Left kidney (tissue), 2 donors: Measurements from ENCODE around the gene IL17REL. TPM values are rescaled to one million over a fixed set of nuclear protein-coding genes. Genes with fewer than 3 reads are reported as not detected.

Experiments used
- DNase-seq: peaks from one replicate; pipeline ENCODE4 v3.0.0-alpha.2; 2013
- polyA plus RNA-seq: library from polyadenylated mRNA; unstranded; fragments of 120-200 nt; gene quantifications from one replicate; pipeline ENCODE4 v1.2.1, GENCODE V29; 2013; ENCODE audit not compliant: insufficient read length

IL17REL gene
- polyA plus RNA-seq, 1 donor, result 0.08 TPM

DNA sequence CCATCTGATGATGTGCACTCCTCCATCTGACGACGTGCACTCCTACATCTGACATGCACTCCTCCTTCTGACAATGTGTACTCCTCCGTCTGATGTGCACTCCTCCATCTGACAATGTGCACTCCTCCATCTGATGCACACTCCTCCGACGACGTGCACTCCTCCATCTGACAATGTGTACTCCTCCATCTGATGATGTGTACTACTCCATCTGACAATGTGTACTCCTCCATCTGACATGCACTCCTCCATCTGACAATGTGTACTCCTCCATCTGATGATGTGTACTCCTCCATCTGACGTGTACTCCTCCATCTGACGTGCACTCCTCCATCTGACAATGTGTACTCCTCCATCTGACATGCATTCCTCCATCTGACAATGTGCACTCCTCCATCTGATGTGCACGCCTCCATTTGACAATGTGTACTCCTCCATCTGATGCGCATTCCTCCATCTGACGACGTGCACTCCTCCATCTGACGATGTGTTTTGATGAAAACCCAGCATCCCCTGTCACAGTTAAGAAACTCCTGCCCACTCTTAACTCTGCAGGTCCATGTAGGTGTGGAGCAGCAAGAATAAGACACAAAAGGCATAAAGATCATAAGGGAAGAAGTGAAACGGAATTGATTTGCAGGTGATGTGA lies 9.7 kb upstream of the IL17REL start:
- DNase-seq, result no peak

DNA sequence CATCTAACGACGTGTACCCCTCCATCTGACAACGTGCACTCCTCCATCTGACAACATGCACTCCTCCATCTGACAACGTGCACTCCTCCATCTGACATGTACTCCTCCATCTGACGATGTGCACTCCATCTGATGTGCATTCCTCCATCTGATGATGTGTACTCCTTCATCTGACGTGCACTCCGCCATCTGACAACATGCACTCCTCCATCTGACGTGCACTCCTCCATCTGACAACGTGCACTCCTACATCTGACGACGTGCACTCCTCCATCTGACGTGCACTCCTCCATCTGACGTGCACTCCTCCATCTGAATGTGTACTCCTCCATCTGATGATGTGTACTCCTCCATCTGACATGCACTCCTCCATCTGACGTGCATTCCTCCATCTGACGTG lies 8.0 kb upstream of the IL17REL start:
- DNase-seq, result no peak

DNA sequence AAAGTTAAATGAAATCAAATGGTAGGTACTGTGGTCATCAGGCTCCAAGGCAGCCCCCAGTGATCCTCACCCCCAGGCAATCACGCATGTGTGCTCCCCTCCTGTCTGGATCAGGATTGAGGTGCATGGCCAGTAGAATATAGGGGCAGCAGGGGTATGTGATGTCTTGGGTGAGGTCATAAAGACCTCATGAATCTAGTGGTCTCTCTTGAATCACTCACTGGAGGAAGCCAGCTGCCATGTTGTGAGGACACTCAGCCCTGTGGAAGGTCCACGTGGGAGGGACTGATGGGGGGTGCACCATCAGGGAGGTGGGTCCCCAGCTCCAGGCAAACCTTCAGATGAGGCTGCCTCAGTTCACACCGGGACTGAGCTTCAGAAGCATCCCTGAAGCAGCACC lies 6.8 kb upstream of the IL17REL start:
- no peak for DNase-seq

DNA sequence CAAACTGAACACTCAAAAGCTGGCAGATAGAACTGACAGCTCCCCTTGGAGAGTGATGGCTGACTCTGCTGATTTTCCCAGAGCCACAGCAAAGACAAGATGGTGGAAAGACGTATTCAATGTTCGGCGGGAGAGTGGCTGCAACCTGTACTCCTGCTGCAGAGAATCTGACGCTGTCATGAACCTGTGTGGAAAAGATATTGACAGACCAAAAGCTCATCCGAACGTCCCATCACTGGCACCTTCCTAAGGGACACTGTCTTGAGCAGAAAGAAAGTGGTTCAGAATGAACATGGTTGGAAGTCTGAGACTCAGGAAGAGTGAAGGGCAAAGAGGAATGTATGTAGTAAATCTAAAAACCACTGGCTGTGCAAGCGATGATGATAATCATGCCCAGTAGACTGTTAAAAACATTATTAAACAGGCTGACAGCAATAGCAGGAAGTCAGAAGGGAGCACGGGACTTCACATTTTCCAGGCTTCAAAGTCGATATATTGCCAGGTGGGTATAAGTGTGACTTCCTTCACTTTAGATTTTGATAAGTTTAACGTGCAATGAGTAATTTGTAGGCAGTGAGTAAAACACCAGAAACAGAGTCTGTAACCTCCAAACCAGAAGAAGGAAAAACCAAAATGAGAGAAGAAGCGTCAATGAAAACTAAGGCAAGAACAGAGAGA lies 6.2 kb upstream of the IL17REL start:
- no peak for DNase-seq

DNA sequence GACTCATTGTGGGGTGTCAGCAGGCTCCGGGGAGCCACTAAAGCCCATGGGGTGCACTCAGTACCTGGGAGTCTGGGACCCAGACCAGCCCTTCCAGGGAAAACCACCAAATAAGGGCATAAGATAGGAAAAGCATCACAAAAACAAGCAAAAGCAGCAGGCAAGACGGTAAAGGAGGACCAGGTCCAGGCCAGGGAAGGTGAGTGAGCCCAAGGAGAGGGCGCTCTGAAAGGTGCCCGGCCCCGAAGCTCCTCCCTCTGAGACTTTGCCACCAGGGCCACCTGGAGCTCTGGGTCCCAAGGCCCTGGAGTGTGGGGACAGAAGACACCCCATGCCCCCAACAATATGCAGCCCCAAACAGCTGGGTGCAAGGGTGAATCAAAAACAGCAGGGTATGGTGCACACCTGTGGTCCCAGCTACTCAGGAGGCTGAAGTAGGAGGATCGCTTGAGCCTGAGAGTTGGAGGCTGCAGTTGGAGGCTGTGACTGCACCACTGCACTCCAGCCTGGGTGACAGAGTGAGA lies 5.2 kb upstream of the IL17REL start:
- no peak for DNase-seq

DNA sequence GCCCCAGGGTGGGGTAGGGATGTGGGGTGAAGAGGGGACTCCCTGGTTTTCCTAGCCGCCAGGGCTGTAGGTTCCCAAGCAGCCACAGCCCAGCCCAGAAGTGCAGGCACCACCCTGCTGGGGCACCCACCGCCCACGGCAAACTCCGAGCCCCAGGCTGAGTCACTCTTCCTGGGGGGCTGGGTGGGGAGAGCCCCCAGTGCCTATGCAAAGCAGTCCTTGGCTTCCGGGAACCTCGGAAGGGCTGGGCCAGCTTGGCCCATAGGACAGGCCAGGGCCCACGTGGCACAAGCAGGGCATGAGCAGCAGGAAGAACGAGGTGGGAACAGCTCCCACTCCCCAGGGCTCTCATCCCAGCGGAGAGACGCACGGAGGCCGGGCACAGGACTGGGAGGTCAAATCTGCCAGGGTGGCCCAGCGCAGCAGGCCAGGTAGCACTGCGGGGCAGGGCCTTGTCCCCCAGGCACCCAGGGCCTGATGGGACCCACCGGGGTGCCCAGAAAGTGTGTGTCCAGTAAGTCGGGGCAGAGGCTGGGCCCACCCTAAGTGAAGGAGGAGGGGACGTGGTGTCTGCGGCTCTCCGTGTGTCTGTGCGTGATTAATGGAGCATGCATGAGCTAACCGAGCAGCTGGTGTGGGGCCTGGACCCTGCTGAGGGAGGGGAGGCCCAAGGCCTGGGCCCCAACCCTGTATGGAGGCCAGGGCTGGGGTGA lies 4.6 kb upstream of the IL17REL start:
- no peak for DNase-seq

DNA sequence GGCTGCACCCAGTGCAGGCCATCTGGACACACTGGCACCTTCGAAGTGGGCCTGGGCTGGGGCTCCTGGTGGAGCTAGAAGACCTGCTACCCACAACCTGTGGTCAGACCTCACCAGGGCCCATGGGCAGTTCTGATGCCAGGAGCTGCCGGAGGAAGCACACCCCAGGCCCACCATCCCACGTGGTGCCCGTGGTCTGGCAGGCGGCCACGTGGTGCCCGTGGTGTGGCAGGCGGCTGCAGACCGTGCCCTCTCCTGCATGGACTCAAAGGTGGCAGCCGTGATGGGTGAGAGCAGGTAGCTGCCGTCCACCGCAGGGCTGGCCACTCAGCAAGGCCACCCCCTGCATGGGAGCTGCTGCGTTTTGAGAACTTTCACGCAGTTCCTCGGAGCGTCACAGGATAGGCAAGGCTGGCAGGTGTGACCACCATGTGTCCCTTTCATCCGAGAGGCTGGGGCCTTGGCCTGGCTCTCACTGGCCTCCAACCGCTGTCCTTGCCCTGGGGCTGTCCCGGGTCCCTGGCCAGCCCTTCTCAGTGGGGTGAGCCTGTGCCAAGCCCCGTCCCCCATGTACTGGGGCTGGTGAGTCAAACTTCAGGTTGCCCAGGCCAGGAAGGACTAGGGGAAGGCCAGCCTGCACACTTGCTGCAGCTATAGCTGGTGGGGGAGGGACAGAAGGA lies 3.9 kb upstream of the IL17REL start:
- DNase-seq, result no peak

DNA sequence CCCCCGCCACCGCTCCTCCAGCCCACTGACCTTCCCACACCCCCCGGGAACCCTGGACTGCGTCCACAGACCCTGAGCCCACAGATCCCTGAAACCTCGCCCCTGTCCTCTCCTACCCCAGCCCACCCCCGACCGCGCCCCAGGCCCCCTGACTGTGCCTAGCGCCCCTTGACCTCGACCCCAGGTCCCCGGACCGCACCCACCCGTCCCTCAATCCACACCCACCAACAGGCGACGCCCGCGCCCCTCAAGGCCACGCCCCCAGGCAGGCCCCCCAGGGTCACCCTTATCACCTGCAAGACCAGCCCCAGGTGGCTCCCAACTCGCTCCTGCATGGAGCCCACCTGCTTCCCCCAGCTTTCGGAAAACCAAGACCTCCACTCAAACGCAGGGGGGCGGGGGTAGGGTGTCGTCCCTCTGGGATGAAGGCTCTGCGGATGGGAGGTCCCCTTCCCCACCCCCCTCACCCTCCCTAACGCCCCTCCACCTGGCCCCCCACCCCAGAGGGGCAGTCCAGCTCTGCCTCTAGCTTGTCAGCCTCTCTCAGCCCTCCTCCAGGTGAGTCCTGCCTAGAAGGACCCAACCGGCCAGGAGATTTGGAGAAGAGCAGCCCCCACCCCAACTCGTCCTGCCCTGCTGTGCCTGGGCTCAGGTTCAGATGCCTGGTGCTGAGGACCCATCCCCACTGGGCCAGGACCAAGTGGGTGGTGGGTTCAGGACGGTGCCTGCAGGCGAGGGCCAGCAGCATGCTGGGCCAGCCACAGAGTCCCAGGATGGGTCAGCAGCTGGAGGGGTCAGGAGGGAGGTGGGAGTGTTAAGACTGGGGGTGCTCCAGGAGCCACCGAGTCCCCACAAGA lies 3.1 kb upstream of the IL17REL start:
- no peak for DNase-seq

DNA sequence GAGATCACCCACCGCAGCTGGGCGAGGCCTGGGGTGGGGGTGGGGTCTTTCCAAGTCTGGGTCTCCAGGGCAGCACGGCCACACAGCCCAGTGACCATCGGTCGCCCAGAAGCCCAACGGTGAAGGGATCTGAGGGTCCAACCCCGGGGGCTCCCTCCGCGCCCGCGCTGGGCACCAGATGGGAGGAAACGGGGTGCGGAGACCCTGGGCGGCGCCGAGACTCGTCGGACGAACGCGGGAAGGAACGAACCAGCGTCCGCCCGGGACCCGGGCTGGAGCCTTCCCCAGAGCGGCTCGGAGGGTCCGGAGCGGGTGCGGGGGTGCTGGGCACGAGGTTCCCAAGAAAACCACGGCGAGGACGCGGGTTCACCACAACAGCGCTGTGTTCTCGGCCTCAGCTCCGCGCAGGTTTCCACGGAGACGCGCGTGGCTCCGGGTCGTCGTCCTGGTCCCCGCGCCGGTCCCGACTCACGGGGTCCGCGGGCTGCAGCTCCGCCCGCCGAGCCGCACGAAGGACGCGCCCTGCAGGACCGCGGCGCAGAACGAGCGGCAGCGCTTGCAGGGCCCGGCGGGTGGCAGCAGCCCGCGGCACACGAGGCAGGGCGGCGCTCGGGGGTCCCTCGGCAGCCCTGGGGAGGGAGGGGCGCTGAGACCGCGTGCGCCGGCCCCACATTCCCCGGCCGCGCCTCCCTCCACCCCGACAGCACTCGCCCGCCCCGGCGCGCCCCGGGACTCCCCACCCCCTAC lies 2.3 kb upstream of the IL17REL start:
- DNase-seq, result no peak

DNA sequence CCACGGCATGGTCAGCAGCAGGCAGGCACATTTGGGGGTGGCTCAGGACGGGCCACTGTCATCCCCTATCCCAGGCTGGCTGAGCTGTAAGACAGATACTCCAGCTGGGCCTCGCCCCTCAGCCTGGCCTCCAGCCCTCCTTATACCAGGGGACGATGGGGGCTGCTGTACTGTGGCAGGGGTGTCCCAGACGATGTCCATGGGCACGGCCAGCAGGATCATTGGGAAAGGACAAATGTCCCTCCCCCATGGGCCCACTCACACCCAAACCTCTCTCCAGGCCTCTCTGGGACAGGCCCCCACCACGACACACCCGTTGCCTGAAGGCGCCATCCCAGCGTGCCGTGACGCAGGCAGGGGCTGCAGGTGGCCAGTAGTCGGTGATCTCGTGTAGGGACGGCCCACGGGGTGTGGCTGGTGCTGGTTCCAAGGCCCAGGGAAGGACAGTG lies 1.5 kb upstream of the IL17REL start:
- no peak for DNase-seq

DNA sequence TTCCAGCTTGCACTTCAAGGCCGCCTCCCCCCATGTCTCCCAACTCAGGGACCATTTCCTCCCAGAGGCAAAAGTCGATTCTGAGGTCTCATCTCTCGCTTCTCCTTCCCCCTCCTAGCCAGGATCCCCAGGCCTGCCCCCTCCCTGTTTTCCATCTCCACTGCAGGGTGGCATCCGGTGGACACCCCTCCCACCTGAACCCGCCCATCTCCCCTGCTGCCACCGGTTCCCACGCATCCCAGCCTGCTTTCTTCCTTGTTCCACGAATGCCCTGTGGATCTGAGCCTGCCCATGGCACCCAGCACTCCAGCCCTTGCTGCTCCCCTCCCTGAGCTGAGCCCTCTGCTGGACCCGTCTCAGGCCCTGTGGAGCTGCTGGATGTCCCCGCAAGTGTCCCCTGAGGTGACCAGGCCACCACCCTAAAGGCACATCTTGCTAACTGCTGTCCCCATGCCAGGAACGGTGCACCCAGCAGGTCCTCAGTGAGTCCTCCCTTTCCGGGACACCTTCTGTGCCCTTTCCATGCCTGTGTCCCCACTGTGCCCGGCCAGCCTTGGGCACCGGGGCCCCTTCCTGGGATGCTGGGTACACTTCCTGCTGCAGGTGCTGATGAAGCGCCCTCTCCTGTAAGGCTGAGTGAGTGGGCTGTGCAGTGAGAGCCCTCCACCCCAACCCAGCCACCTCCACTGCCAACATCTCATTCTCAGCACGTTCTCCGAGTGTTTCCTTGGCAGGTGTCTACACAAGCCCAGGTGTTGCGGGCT lies 936 bp downstream of the IL17REL start:
- DNase-seq, result no peak

DNA sequence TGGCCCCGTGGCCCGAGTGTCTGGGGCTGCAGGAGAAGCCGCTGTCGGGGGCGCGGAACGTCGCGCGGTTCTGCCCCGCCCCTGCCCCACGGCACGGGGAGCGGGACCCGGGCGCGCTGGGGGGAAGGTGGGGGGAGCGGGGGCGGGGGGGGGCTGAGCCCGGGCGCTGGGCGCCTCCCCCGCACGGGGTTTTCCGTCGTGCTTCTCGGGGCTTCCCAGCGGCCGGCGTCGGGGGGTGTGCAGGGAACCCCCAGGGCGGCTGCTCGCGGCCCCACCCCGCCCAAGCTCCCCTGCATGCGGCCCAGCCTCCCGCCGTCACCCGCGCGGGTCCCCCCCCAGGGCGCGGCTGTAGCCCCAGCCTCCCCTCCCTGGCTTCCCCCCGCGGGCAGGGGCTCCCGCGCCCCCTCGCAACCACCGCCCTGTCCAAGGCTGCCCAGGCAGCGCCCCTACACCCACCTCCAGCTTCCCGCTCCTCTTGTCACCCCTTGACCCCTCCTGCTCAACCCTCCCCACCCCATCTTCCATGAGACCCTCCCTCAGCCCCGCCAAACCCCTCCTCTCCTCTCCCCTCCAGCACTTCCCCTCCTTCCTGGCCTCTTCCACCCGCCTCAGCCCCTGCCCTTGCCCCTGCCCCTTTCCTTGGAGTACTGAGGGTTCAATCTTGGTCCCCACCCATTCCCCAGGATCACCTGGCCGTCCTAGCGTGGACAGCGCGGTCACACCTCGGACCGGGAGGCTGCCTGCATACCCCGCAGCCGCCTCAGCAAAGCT lies 1.7 kb downstream of the IL17REL start:
- no peak for DNase-seq

DNA sequence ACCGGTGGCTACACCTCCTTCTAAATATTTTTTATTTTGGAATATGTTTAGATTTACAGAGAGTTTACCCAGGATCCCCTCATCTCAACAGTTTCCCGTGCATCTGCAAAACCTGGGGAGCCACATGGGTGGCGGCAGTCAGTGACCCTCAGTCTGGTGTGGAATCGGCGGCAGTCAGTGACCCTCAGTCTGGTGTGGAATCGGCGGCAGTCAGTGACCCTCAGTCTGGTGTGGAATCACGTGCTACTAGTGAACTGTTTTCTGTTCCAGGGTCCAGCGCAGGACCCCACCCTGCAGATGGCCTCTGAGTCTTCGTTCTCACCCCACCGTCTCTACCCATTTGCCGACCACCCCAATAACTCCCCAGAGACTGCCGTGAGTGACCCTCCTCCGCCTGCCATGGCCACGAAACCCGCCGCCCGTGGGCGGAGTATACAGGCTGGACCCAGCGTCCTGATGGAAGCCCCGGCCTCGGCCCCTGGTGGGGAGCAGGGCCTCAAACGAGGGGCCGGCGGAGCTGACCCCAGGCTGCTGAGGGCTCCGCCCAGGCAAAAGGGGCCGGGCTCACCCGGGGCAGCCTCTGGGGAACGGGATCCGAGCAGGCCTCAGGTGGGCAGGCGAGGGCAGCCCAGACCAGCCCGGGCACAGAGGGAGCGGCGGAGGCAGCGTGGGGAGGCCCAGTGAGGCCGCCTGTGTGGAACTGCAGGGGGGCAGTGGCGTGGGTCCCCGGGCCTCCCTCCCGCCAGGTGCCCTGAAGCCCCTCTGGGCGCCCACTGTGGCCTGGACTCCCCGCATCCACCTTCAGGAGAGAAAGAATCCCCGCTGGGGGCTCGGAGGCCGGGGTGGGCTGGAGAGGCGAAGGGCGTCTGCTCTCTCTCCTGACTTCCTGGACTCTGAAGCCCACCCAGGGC lies 2.5 kb downstream of the IL17REL start:
- no peak for DNase-seq

DNA sequence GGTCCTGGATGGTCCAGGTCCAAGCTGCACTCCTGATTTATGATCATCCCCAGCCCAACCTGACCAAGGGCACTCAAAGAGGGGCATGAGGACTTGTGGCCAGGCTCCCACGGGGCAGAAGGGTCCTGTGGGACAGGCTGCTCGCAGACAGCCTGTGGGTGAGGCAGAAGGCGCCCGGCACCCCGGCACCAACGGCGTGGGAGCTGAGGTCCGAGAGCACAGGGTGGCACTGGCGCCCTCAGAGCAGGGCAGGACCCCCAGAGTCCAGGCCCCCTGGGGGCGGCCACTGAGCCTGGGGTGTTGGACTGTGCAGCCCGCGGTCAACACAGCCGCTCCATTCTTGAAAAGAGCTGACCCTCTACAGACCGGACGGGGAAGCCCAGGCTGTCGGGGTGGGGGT lies 3.3 kb downstream of the IL17REL start:
- DNase-seq, result no peak

DNA sequence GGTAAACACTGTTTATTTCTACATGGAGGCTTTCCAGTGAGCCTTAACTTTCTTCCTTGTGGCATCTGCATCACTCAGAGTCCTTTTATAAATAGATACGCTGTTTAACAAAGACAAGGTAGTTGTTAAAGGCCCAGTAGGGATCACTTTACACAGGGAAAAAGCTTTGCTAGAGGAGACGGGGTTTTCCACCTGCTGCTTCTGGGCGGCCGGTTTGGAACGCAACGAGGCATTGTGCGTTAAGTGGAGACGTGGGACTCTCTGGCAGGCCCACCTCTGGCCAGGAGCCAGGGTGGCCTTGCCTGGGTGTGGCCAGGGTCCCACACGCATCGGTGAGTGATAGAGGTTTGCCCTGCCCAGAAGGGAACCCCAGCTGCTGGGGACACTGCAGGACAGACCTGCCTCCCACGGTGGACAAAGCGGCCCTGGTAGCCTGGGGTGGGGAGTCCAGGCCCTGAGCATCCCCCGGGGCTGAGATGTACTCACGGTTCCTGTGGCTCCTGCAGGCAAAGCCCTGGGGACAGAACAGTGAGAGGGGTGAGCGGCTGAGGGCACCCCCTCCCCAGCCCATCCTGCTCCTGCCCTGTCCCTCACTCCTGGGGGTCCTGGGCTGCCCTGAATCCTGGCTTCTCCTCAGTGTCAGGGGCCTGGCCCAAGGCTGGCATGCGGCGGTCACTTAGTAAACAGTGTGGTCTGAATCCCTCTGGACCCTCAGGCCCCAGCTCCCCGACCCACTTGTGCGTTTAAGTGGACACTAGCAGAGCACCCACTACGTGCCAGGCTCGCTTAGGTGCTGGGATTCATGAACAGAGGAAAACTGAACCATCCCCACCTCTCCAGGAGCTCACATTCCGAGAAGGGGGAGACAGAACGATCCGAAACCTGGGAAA lies 4.2 kb downstream of the IL17REL start:
- DNase-seq, result no peak

DNA sequence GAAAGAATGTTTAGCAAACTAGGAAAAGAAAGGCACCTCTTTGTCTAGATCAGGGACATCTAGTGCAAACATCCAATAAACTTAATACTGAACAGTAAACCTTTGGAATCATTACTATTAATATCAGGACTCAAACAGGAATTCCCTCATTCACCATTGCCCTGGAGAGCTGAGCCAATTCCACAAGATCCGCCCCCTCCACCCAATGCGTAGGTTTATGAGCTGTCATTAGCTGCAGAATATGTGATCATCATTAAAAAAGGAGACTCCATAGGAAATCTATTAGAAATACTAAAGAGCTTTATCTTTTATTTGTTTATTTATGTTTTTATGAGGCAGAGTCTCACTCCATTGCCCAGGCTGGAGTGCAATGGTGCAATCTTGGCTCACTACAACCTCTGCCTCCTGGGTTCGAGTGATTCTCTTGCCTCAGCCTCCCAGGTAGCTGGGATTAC lies 5.5 kb downstream of the IL17REL start:
- DNase-seq, result no peak

DNA sequence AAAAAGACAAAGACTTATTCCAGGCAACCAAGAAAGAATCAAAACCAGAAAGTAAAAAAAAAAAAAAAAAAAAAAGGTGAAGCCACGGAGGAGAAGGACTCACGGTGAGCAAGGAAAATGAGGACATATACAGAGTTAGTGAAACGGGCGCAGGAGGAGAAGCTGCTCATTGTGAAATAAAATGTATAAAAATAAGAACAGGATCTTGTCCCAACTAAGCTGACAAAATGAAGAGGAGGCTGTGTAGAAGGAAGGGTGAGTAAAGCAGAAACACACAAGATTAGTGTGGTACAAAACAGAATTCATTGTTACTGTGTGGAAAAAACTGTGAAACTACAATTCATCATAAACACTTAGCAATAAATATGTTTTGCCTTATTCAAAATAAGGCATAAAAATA lies 7.6 kb downstream of the IL17REL start:
- DNase-seq, result no peak
